SH-SY5Y (cell line): ENCODE results near the gene KRTAP29-1.

Source experiments
- GATA2 ChIP-seq: IDR thresholded peaks from 2 replicates; pipeline ENCODE4 v1.6.1; 2011; ENCODE audit warnings: mild to moderate bottlenecking, low read depth, low read length
- GATA3 ChIP-seq: IDR thresholded peaks from 2 replicates; pipeline ENCODE4 v1.6.1; 2011; ENCODE audit warnings: low read depth, mild to moderate bottlenecking, low read length, moderate library complexity

DNA sequence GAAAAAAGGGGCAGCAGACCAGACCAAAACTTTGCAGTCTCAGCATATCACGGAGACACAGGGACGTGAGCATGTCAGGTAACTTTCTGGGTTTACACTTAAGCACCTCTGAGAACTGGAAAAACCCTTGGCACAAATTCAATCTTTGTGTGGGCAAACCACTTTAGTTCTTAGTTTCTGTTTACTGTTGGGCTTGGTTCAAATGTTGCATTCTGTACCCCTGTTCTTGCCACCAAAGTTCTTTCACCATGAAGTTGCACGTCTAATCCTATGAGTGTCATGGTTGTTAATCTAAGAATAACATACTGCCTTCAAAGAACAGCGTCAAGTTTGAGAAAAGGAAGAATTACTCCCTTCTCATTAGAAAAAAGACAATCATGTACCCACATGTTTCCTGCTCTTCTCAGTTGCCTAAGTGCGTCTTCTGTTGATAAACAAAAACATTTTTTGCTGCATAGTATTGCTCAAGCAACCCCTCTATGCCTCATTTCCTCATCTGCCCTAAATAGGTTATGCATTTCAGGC is 36.4 kb upstream of the KRTAP29-1 start:
- TF ChIP-seq GATA2 (no peak), GATA3 (no peak)
